ENCODE measurements around the gene EIF2A. TPM values are rescaled to one million over a fixed set of nuclear protein-coding genes. Genes with fewer than 3 reads are reported as not detected.
A peak's percentile ranks its signal among the peaks of the same experiment; 100 is the strongest.

The EIF2A gene
- total and polyA plus RNA-seq, 2 of the 13 experiments (the other 11 are each of a cell fraction or from before 2014, with no cell fraction given) = 124 to 139 TPM

GRCh38 chr3:150519026-150519425, 27.6 kb upstream of the EIF2A start (continued):
- TF ChIP-seq EEA1 (CRISPR knock-in tag; IDR thresholded peaks at IDR 0.05; ENCODE audit: borderline replicate concordance) (no peak), SETDB1 (CRISPR knock-in tag; IDR thresholded peaks at IDR 0.05; ENCODE audit: borderline replicate concordance) (no peak), HES4 (CRISPR knock-in tag; IDR thresholded peaks at IDR 0.05; ENCODE audit: borderline replicate concordance) (no peak), STAT5B (CRISPR knock-in tag; IDR thresholded peaks at IDR 0.05) (no peak)

- WGBS (ENCODE audit: low lambda C conversion rate) = 10% methylated on average over 19 of the region's 24 CpGs
- no peaks in the 10 kb centered on the region for H3K79me2 ChIP-seq (ENCODE audit: insufficient read depth, low read length)
- H3K9me3 ChIP-seq (ENCODE audit: low read length) = no peaks in the 10 kb centered on the region
- peaks cover 12% of the 10 kb centered on the region for H3K4me1 ChIP-seq (ENCODE audit: insufficient read depth, low read length)
- no peaks in the 10 kb centered on the region for H3K36me3 ChIP-seq (replicated peaks in 1 of 2; ENCODE audit: control insufficient read depth in 1 of 2, insufficient read depth in 2 of 2, low read length in 2 of 2)
- POLR2A ChIA-PET = interaction anchor here (1.5 kb wide), 1 partner anchor 26 kb away, joined by 3 read pairs; the partner anchor contains the start of genes EIF2A and SERP1
- H4K20me1 ChIP-seq (ENCODE audit: insufficient read depth, low read length) = no peaks in the 10 kb centered on the region
- DNase-seq (ENCODE audit: low spot score) = no peak
- peaks cover 0 to 31% of the 10 kb centered on the region in 2 experiments; a peak in 4 of 5 replicates for H3K27me3 ChIP-seq (ENCODE audit: control insufficient read depth in 1 of 2, insufficient read depth in 2 of 2, low read length in 2 of 2)
- peak overlapping the region; percentile 54 for H2AFZ ChIP-seq (ENCODE audit: low read length)
- intact Hi-C loops (cut with micrococcal nuclease; ENCODE audit: unreplicated experiment) = loop anchor here (10.0 kb wide), 1 partner anchor 624 kb away; no protein-coding TSS in a partner anchor
- H3K9ac ChIP-seq (ENCODE audit: insufficient read depth, low read depth, low read length) = no peak overlapping the region
- FAIRE-seq = no peak
- BruUV-seq (replicated peaks) = no TSS peak
- TF ChIP-seq ZFX (CRISPR knock-in tag; IDR thresholded peaks at IDR 0.05; ENCODE audit: low read depth) = no peak
- TF ChIP-seq PRDM15 (CRISPR knock-in tag; IDR thresholded peaks at IDR 0.05) = peak; percentile 62; the same call in 1 of the 2 replicates
- no peak overlapping the region for H3K27ac ChIP-seq (ENCODE audit: extremely low read length, insufficient read depth, low read length)
- in situ Hi-C loops (cut with HindIII; ENCODE audit: extremely low pct_ligation_motif_present, low pct_unique_long_range_greater_than_20kb) = loop anchor here (10.0 kb wide), 1 partner anchor 344 kb away; no protein-coding TSS in a partner anchor
- CTCF ChIA-PET (ENCODE audit: low intra/inter-chr PET ratio, low total read pairs) = no interaction called here
- peak; percentile 74 for ATAC-seq
- H3K4me2 ChIP-seq (ENCODE audit: low read depth, low read length) = peak overlapping the region; percentile 96
- H3K4me3 ChIP-seq (replicated peaks in 1 of 3; ENCODE audit: insufficient read depth in 1 of 3, low read depth in 2 of 3, low read length in 3 of 3) = peak overlapping the region; percentile 35 to 68 (median 51)
Observed at GRCh38 chr3:150520408-150520807, 26.2 kb upstream of the EIF2A start.
